Astrocyte (in vitro differentiated cells and primary cell): ENCODE results near the gene ULK4.

Experiments used
- CTCF ChIP-seq: IDR thresholded peaks from 2 replicates; pipeline ENCODE4 v1.5.1; 2011; ENCODE audit warnings: low read depth, mild to moderate bottlenecking, inconsistent platforms, low read length, moderate library complexity; ENCODE audit not compliant: insufficient read depth
- EZH2 ChIP-seq: IDR thresholded peaks from 2 replicates; pipeline ENCODE4 v1.6.1; 2012; ENCODE audit warnings: mild to moderate bottlenecking, low read length, inconsistent platforms; ENCODE audit not compliant: insufficient read depth

DNA sequence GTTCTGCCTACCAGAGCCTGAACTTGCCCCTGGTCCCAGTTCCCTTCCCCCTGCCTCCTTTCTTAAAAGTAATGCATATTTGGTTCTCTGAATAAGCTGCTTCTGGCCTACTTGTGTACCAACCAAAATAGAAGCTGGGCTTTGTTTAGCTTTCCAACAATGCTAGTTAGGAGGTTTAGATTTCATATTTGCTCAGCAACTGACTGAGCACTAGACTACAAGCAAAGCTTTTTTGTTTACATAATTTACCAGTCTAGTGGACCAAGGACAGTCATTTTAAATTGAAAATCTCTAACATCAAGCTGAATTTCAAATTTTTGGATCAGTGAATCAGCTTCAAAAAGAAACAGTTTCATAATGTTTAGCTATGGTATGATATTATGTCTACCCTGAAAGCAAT lies 331.2 kb downstream of the ULK4 start:
- TF ChIP-seq CTCF (no peak), EZH2 (no peak)
